SIG-M5 treated with dmso at 0.1 percent for 504 hours (cell line): ENCODE data around the gene SPATA6.
A peak's percentile ranks its signal among the peaks of the same experiment; 100 is the strongest.
"Not testable (repeated sequence)": the region's sequence is repeated elsewhere in the genome, so short reads cannot be mapped to it uniquely, and the experiment has no call there.

Source experiments
- DNase-seq: peaks from one replicate; lab custom pipeline; 2025; ENCODE audit not compliant: unreplicated experiment; lab: John Stamatoyannopoulos, UW

Gene SPATA6

DNA sequence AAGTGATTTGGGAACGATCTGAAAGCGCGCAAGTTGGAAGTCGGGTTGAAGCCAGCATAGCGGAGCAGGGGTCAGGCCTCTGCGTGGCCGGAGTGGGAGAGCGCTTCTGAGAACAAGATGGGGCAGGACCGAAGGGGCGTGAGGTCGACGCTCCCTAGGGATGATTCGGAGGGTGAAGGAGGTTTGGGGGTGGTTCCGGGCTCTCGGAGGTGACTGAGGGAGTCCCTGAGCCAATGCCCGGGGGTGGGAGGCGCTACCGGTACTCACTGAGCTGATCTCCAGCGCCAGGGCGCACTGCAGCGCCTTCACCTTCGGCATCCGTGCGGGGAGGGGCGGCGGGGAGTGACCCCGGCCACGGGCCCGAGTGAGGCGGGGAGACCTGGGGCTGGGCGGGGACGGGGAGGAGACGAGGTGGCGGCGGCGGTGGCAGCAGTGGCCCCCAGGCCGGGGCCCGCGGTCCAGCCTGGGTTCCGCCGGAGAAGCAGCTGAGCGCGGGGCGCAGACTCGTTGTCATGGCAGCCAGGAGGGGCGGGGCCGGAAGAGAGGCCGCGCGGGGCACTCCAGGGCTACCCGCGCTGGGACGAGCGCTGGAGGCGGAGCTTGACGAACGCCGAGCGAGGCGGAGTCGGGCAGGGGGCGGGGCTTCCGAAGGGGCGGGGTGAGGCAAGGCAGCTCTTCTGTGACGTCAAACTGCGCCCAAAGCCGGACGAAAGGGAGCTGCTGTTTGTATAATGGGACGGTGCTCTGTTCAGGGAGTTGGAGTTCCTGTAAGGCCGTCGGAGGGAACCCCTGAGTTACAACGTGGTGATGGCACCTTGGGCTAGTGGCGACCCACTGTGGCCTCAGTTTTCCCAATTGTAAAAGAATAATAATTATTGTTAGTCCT is at the start of gene SPATA6:
SPATA6 (minus strand) TSS at position 514 of the 886 bp plus-strand sequence; CDS start at position 318, 196 bp downstream.
- DNase-seq, result peak; percentile 25

DNA sequence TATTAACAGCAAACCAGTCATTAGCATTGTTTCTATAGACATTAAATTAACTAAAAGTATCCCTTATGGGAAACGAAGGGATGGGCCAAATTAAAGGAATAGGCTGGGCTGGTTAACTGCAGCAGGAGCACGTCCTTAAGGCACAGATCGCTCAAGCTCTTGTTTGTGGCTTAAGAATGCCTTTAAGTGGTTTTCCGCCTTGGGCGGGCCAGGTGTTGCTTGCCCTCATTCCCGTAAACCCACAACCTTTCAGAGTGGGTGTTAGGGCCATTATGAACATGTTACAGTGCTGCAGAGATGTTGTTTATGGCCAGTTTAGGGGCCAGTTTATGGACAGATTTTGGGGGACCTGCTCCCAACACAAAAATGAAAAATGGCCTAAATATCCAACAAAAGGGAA is 47.9 kb upstream of the SPATA6 start:
- not testable (repeated sequence) for DNase-seq

- DNase-seq, result no peak
Observed at GRCh38 chr1:48506870-48507269, 34.9 kb upstream of the SPATA6 start.

GRCh38 chr1:48500541-48501450 is 28.8 kb upstream of the SPATA6 start:
- no peak for DNase-seq

- DNase-seq, result no peak
Observed at GRCh38 chr1:48499211-48499735, 27.3 kb upstream of the SPATA6 start.

- peak; percentile 42 for DNase-seq
Observed at GRCh38 chr1:48498096-48498791, 26.2 kb upstream of the SPATA6 start.

DNA sequence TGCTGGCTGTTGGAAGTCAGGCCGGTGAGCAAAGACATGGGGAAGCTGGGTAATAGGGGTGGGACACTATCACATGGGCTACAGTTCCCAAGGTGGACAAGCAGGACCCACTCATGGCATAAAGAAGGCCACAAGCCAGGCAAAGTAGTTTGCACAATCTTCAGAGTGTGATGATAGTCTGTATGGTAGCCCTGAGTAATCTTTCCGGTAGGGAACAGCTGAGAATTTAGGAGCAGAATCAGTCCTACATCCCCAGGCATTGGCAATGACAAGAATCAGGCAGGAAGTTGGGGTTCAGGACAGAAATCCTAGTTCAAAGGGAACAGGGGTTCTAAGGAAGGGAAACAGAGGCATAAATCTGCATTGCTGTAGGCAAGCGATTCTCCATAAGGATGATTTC is 23.9 kb upstream of the SPATA6 start:
- no peak for DNase-seq

GRCh38 chr1:48495166-48495565 is 23.2 kb upstream of the SPATA6 start:
- no peak for DNase-seq

DNA sequence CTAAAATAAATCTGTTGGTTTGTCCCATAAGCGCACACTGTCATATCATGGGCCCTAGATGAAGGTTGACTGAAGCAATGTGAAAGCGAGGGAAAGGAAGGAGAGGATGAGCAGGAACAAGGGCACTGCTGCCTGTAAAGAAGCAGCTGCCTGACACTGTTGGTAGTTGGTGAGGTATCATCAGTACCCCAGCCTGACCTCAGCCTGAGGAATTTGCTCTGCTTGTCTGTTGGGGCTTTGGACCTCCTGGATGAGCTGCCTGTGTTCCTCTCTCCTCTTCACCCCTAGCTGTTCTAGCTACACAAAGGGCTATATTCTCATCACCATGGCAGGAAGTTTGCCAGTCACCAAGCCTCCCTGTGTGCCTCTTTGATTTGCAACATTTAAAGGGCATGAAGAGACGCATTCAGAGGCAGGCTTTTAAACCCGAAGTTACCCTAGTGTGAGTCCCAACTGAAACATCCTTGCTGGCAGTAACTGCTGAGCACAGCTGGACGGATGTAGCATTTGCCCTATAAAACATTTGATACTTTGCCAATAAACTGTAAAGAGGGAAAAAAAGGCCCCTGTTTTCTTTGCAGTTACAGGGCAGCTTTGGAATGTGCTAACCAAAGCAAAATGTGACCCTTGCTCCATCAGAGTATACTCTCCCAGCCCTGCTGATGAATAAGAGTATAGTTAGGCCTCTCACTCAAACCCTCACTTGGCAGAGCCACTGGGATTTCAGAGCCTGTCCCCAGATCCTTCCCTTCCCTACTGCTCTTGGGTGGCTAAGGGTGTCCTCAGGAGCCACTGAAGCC is 22.2 kb upstream of the SPATA6 start:
- DNase-seq, result no peak

DNA sequence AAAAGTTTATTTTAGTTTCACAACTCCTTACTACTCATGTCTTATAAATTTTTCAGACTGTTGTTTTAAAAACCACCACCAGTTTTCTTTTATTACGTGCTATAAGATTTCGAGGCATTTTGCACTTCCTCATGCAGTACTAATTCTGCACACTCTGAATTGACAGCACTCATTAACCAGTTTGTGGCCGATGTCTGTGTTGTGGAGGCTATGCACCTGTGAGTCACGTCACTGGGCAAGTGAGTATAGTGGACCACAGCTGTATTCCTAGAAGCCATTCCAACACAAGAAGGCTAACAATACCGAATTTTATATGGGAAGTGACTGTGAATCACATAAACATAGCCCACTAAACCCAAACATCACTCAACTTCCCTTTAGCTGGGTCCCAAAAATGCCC is 21.0 kb upstream of the SPATA6 start:
- DNase-seq, result no peak

GRCh38 chr1:48492392-48492791 is 20.4 kb upstream of the SPATA6 start:
- no peak for DNase-seq

DNA sequence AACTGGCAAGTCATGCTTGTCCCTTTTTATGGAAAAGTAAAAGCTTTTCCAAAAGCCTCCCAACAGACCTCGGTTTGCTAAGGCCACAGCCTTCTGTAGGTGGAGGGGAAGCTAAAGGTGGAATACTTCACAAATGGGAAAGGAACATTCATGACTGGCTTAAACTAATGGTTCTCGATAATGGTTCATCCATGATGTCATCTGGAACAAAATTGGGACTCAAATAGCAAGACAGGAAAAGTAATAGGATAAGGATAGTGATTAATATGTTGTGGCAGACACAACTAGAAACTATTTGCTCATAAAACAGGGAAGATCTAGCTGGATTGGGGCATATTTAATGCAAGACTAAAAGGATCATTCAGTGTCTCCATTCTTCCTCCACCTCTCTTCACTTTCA is 16.7 kb upstream of the SPATA6 start:
- no peak for DNase-seq

GRCh38 chr1:48480504-48480903 is 8.5 kb upstream of the SPATA6 start:
- DNase-seq, result no peak

DNA sequence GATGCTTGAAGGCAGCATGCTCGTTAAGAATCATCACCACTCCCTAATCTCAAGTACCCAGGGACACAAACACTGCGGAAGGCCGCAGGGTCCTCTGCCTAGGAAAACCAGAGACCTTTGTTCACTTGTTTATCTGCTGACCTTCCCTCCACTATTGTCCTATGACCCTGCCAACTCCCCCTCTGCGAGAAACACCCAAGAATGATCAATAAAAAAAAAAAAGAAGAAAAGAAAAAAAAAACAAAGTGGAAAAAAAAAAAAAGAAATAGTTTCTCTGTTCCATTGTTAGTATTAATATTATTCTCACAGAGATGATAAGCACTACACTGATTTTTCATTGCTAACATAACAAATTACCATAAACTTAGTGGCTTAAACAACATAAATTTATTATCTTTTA is 8.0 kb upstream of the SPATA6 start:
- DNase-seq, result not testable (repeated sequence)

- DNase-seq, result no peak
Observed at GRCh38 chr1:48472638-48473037, 634 bp upstream of the SPATA6 start.

DNA sequence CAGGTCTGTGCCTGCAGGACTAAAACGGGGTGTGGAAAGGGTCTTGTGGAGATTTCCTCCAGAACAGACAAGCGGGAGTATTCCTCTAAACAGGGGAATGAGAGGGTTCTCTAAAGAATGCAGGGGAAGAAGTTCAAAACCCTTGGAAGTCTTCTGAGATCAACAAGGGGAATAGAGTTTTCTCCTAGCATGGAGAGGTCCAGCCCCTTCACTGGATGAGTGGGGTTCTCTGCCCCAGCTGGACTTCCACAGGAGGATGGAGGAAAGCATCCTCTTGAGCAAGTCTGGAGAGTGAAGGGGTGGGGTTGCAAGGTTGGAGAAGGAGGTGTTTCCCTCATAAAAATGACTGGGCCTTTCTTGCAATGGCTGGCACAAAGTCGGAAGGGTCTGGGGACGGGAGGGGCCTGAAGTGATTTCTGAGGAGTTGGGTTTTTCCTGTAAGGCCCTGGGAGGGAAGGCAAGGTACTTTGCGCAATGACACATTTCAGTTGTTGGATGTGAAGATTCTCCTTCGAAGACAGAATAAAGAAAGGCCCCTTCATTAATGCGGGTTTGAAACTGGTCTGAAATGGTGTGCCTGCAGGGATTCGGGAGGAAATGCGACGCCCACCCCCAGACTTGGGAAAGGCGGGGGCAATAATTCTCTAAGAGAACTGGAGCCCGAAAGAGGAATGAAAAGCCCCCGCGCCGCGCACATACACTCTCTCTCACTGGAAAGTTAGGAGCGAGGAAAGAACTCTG is 884 bp downstream of the SPATA6 start:
- no peak for DNase-seq

DNA sequence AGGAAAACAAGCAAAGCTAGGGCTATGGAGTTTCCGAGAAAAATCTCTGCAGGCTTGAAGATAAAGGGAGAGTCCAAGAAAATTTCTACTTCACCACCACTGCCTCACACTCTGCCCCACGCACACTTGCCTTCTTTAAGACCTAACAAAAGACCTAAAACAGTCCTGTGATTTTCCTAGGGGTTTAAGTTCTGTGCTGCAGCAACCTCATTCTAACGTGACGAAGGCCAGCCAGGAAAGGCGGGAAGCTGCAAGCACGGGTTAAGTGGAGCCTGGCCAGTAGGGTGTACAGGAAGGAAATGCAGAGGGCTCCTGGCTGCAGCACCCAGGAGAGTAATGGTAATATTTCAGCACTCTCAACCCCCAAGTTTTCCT is 1.5 kb downstream of the SPATA6 start:
- no peak for DNase-seq

GRCh38 chr1:48469616-48470480 is 2.2 kb downstream of the SPATA6 start:
- DNase-seq, result peak; percentile 21

GRCh38 chr1:48466594-48466993 is 5.4 kb downstream of the SPATA6 start:
- no peak for DNase-seq
